ENCODE data around the gene SH3GL1. TPM values are rescaled to one million over a fixed set of nuclear protein-coding genes. Genes with fewer than 3 reads are reported as not detected.

SH3GL1 gene
- total RNA-seq, 1 donor from 2014 or later, result 179 TPM

DNA sequence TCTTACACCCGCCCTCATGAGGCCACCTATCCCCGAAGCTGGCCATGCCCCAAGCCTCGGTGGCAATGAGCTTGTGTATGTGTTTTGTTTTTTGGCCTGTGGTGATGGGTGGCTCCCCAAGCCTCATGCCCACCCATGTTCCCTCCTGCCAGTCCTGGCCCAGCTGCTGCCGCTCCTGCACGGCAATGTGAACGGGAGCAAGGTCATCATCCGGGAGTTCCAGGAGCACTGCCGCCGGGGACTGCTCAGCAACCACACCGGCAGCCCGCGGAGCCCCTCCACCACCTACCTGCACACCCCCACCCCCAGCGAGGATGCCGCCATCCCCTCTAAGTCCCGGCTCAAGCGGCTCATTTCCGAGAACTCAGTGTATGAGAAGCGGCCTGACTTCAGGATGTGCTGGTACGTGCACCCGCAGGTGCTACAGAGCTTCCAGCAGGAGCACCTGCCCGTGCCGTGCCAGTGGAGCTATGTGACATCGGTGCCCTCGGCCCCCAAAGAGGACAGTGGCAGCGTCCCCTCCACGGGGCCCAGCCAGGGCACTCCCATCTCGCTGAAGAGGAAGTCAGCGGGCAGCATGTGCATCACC lies 32.7 kb upstream of the SH3GL1 start:
- no peak for DNase-seq (ENCODE audit: low read depth)

DNA sequence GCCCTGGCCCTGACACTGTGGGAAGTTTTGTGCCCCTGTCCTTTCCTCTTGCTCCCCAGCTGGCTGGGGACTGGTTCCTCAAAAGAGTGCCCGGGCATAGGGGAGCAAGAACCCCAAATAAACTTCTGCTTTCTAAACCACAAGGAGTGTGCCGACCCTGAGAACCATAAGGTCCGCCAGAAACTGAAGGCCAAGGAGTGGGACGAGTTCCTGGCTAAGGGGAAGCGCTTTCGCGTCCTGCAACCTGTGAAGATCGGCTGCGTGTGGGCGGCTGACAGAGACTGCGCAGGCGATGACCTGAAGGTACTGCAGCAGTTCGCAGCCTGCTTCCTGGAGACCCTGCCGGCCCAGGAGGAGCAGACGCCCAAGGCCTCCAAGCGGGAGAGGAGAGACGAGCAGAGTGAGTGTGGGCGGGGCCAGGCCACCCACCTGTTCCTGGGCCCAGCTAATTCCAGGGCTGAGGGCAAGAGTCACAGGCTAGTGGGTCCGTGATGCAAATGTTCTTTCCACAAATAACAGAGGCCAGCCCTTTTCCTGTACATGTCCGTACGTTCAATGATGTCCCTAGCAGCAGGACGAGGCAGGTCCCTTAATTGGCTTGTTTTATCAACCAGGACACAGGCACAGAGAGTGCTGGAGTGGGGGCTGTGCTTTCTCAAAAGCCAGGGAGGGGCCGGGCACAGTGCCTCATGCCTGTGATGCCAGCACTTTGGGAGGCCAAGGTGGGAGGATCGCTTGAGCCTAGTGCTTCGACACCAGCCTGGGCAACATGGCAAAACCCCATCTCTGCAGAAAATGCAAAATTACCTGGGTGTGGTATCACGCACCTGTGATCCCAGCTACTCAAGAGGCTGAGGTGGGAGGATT lies 31.7 kb upstream of the SH3GL1 start:
- DNase-seq (ENCODE audit: low read depth), result no peak

DNA sequence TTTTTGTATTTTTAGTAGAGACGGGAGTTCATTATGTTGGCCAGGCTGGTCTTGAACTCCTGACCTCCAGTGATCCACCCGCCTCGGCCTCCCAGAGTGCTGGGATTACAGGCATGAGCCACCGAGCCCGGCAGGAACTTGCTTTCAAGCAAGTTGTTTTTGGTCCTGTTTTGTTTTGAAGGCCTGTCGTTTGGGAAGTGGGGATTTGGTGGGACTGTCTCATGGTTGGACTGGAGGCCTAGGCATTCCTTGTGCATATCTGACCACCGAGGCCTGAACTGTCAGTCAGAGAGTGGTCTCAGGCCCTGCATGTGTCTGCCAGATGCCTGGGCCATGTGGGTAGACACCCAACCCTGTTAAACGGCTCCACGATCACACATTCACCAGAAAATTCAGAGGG lies 30.9 kb upstream of the SH3GL1 start:
- no peak for DNase-seq (ENCODE audit: low read depth)

DNA sequence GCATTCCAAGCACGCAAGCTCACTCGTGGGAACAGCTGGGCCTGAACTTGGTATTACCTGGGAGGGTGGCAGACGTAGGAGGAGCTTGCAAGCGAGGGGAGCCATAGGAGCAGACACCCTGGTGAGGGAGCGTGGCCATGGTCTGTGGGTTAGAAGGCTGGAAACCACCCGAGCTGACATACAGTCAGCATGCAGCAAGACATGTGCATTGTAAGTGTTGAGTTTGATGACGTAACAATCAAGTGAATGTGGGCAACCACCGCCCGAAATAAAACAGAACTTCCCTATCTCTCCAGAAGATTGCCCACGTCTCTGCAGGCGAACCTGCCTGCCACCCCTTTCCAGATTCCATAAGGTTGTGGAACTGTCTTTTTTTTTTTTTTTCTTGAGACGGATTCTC lies 30.4 kb upstream of the SH3GL1 start:
- DNase-seq (ENCODE audit: low read depth), result no peak

DNA sequence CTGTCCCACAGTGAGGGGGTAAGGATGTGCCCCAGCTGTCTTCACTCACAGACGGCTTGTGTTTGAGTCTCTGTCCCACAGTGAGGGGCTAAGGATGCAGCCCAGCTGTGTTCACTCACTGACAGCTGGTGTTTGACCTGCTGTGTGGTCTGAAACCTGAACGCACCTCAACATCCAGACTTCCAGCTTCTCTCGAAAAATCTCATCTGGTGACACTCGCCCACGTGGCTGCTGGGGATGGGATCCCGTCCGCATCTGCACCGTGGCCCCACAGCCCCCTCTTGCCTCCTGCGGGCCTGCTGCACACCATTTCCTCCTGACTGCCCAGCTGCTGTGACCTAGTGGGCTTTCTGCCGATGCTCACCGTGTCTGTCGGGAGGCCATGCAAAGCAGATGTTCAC lies 29.4 kb upstream of the SH3GL1 start:
- no peak for DNase-seq (ENCODE audit: low read depth)

DNA sequence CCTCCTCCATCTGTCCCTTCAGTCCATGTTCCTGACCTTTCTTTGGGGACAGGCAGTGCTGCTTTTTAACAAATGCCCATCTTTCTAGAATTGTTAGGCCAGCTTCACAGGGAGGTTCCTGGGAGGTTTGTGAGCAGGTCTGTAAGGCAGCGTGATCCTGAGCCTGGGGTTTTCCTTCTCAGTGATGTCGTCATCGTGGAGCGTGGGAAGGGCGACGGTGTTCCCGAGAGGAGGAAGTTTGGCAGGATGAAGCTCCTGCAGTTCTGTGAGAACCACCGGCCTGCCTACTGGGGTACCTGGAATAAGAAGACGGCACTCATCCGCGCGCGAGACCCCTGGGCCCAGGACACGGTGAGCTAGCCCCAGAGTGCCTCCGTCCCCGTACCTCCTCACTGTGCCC lies 28.9 kb upstream of the SH3GL1 start:
- no peak for DNase-seq (ENCODE audit: low read depth)

DNA sequence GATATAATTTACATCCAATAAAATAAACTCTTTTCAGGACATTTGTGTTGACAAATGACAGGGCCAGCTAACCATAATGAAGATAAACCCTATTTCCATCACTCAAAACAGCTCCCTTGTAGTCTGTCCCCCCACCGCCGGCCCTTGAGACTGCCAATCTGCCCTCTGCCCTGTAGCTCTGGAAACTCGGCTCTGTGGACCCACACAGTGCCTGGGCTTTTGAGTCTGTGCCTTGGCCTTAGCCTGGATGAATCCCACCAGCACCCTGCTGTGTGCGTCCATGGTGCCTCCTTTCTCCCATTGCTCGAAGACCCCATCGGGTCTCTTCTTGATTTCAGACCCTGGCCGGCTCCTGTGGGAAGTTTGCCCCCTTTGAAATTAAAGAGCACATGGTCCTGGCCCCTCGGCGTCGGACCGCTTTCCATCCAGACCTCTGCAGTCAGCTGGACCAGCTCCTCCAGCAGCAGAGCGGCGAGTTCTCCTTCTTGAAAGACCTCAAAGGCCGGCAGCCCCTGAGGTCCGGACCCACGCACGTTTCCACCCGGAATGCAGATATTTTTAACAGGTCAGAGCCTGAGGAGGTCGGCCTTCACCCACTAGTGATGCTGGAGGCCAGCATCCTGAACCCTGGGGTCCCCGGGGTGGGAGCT lies 28.1 kb upstream of the SH3GL1 start:
- DNase-seq (ENCODE audit: low read depth), result no peak

DNA sequence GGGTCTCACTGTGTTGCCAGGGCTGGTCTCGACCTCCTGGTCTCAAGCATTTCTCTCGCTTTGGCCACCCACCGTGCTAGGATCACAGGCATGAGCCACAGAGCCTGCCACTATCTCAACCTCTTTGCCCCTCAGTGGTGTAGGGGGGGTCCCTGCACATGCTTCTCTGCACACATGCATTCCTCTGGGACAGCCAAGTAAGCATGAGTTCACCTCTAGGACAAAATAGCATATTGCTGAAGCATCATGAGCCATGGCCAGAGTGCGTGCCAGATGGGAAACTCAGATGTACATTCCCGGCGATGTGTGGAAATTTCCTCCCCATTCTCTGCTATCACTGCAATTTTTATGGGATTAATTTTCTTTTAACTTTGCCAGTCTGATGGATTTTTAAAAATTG lies 25.2 kb upstream of the SH3GL1 start:
- peak; percentile 9 for DNase-seq (ENCODE audit: low read depth)

DNA sequence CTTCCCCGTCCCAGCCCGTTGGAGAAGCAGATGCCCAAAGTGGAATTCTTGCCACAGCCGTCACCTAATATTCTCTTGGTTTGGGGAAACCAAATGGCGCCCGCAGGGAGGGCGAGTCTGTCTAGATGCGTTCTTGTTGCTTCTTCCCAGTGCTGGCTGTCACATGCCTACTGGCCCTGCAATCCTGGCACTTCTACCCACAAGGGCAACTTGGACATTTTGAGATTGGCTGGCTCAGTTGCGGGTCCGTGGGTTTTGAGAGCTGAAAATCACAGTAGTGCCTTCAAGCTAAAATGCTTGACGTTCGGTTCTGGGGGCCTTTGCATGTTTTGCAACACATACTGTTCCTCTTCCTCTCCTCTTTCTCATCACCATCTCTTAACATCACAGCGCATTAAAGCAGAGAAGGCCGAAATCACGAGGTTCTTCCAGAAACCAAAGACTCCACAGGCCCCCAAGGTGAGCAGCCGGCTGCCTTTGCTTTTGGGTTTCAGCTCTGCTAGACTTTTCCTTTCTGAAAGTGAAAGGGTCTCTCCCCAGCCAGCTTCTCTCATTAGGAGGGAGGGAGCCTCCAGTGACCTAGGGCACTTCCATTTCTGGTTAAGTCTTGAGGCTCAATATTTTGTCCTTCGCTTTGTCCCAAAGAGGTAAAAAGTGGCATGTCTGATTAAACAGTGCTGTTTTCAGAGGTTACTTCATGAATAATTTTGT lies 23.2 kb upstream of the SH3GL1 start:
- no peak for DNase-seq (ENCODE audit: low read depth)

DNA sequence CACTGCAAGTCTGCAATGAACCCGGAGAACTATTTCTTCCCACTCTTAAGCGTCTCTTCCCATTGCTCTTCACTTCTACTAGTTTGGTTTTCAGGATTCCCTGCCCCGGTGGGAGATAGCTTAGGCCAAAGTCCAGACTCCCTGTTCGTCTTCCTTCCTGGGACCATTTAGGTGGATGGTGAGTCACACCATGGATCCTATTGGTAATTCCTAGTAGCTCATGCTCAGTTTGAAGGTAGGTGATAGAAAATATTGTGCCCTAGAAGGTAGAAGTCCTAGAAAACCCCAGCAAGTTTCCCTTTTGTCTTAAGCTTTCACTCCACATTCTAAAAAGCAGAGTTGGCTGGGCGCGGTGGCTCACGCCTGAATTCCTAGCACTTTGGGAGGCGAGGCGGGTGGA lies 15.9 kb upstream of the SH3GL1 start:
- DNase-seq (ENCODE audit: low read depth), result no peak

DNA sequence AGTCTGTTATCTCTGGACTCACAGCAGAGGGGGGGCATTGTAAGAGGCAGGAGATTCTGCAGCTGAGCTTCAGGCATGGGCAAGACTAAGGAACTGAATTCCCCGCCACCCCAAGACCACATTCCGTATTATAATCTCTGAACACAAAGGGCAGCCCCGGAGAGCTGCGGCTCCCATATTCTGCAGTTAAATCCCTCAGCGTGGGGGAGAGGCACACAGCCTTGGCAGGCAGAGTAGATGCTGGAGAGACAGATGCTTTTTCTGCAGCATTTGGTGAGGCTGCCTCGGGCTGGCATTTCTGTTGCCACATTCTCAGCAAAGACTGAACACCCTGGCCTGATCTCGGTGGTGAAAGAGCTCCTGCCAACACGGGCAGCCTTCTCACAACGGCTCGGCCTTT lies 15.0 kb upstream of the SH3GL1 start:
- DNase-seq (ENCODE audit: low read depth), result peak; percentile 15

DNA sequence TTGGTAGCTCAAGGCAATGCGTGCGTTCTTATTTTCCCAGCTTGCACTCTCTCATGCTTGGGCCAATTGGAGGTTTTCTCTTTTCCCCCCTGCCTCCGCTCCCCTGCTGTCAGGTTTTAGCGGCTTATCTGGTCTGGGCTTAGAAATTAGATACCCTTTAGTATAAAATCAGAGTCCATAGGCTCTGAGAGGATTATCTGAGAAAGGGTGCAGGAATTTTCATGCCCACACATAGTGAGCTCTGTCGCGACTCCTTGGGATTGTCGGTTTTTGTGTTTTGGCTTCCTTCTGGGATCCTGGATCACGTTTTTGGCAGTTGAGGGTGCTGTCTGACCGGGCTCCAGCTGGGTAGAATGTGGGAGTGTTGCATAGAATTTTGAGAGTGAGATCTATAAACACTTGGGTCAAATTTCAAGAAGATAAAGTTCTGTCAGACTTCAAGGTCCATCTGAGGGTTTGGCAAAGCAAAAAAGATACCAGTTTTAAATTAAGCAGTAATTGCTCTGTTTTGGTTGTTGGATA lies 14.5 kb upstream of the SH3GL1 start:
- DNase-seq (ENCODE audit: low read depth), result peak; percentile 8

DNA sequence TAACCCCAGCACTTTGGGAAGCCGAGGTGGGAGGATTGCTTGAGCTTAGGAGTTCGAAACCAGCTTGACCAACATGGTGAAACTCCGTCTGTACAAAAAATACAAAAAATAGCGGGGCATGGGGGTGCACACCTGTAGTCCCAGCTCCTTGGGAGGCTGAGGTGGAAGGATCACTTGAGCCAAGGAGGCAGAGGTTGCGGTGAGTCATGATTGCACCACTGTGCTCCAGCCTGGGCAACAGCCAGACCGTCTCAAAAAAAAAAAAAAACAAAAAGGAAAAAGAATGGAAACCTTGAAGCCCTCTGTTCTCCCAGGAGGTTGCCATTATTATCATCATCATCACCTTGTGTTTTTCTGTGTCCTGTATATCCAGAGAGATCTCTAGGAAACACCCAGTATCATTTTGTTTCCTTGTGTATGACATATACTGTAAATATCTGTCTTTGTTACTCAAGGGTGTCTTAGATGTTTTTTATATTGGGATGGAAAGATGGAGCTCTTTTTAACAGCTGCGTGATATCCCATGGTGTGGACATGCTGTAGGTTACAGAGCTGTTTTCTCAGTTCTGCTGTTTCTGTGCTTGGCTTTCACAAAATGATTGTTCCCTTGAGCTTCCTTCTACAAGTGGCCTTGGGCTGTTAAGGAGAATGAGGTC lies 13.9 kb upstream of the SH3GL1 start:
- no peak for DNase-seq (ENCODE audit: low read depth)

DNA sequence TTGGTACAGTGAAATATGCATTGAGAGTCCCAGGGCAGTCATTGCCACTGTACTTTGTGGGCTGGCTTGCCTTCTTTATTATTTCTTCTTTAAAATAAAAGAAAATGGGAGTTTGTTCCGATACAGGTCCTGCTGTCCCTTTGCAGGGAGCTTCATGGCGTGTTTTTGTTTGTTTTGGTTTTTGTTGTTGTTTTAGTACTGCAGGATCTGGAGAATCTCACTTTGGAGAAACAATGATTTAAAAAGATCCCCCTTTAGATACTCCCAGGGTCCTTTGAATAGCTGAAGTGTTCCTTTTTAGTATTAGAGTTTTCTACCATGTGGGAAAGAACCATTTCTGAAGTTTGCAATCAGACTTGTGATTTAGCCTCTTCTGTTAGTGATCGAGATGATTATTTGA lies 13.2 kb upstream of the SH3GL1 start:
- DNase-seq (ENCODE audit: low read depth), result no peak

DNA sequence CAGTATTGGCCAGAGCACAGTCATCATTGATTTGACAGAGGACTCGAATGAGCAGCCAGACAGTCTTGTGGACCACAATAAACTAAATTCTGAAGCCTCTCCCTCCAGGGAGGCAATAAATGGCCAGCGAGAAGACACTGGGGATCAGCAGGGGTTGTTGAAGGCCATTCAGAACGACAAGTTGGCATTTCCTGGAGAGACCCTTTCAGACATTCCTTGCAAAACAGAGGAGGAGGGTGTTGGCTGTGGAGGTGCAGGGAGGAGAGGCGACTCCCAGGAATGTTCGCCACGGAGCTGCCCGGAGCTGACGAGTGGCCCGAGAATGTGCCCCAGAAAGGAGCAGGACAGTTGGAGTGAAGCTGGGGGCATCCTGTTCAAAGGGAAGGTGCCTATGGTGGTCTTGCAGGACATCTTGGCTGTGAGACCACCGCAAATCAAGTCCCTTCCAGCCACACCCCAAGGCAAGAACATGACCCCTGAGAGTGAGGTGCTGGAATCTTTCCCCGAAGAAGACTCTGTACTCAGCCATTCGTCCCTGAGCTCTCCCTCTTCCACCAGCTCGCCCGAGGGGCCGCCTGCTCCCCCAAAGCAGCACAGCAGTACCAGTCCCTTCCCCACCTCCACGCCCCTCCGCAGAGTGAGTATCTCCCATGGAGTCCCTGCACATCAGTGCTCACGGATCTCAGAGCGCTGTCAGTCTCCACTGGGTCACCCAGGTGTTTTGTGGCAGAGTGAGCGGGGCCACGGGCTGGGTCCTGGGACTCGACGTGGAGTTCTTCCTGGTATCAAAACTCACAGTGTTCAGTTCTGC lies 9.0 kb upstream of the SH3GL1 start:
- DNase-seq (ENCODE audit: low read depth), result no peak

DNA sequence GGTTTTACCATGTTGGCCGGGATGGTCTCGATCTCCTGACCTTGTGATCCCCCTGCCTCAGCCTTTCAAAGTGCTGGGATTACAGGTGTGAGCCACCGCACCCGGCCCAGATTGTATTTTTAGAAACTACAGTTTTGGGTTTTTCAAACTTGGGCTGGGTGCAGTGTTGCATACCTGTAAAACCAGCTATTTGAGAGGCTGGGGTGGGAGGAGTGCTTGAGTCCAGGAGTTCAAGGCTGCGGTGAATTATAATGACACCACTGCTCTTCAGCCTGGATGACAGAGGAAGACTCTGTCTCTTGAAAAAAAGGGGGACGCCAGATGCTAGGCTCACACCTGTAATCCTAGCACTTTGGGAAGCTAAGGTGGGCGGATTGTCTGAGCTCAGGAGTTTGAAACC lies 6.3 kb upstream of the SH3GL1 start:
- DNase-seq (ENCODE audit: low read depth), result no peak

DNA sequence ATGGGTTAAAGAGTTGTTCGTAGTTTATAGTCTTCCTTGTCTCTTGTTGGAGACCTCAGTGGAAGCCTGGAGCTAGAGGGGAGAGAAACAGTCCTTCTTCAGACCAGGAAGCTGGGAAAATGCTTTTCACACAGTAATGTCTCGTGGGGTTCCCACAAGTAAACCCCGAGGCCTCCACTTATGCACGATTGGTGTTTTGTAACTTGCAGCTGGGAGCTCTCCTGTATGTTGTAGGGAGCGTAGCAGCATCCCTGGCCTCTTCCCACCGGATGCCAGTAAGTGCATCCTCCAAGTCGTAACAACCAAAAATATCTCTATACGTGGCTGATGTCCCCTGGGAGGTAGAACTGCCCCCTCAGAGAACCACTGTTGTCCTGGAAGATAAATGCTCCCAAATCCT lies 5.6 kb upstream of the SH3GL1 start:
- no peak for DNase-seq (ENCODE audit: low read depth)

DNA sequence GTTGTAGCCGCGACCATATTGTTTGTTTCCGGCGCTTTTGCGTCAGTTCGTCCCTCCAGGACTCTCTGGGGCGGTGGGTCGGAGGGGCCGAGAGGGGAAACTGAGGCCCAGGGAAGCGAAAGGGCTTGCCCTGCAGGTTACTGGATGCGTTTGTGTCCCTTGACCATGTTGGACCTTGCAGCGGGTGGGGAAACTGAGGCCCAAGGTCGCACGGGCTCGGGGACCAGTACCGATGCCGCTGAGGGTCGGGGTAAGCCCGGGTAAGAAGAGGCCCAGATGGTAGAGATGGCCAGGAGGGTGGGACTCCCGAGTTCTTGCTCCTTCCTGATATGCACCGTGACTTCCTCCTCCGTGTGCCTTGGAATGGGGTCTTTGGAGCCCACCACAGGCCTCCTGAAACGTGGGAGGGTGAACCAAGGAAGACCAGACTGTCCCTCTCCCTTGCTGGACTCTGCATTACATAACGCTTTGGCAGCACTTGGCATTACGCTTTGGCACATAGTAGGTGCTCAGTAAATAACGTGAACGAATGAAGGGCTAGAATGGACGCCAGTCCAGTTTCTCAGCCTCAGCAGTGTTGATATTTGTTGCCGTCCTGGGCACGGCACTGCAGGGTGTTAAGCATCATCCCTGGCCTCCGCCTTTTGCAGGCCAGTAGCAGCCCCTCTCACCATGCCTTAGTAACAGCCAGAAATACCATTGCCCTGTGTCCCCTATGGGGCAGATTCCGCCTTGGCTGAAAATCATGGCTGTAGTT lies 2.8 kb upstream of the SH3GL1 start:
- no peak for DNase-seq (ENCODE audit: low read depth)

DNA sequence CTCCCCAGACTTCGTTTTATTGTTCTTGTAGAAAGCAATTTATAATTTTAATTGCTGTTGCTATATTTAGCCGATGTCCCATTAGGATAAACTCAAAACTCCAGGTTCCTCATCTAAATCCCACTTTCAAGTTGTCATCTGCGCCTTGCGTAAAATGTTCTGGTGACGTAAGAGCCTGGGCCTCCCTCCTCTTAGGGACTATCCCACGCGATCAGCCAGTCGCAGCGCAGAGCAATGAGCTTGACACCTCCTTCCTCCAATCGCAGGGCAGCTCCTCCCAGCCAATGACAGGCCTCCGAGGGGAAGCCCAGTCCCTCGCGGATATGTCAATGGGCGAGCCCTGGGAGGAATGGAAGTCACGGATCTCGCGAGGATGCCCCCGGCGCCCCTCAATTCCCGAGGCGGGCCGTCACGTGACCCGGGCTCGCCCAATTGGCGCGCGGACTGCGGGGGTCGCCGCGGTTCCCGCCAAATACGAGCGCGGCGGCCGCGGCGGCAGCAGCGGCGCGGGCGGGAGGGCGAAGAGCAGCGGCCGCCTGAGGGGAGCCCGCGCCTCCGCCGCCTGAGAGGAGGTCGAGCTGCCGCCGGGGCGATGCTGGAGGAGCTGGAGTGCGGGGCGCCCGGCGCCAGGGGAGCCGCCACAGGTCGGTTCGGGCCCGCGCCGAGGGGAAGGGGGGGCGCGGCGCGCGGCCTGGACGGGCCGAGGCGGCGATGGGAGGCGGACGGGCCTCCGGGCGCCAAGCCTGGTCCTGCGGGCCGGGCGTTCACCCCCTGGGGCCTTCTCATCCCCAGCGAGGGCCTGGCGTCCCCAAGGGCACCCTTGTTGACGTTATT lies 2.0 kb upstream of the SH3GL1 start, which contains the start of gene CHAF1A:
Gene CHAF1A, plus strand, starts transcription at position 470 of the 834 bp plus-strand sequence. Its CDS starts 123 bp downstream, at position 593.
- peak; percentile 100 for DNase-seq (ENCODE audit: low read depth)
